ENCODE measurements around the gene CCT4. TPM values are rescaled to one million over a fixed set of nuclear protein-coding genes. Genes with fewer than 3 reads are reported as not detected.

The CCT4 gene
- total RNA-seq, 6 experiments from 2014 or later, result 200 to 250 (median 220) TPM

- no peak overlapping the region for H3K27ac Mint-ChIP-seq
- H3K4me1 Mint-ChIP-seq (ENCODE audit: low read depth), result peaks cover 9% of the 10 kb centered on the region; the same call in 1 of the 2 replicates
- H3K27me3 Mint-ChIP-seq (ENCODE audit: insufficient read depth), result no peaks in the 10 kb centered on the region
- peak; percentile 18 for DNase-seq
- no peak overlapping the region for H3K4me3 Mint-ChIP-seq
- no peak for TF ChIP-seq CTCF (IDR thresholded peaks at IDR 0.05)
- no peaks in the 10 kb centered on the region for H3K36me3 Mint-ChIP-seq (ENCODE audit: low read depth)
- H3K9me3 Mint-ChIP-seq, result no peaks in the 10 kb centered on the region
Measured at GRCh38 chr2:61834893-61835292, 53.6 kb downstream of the CCT4 start.

DNA sequence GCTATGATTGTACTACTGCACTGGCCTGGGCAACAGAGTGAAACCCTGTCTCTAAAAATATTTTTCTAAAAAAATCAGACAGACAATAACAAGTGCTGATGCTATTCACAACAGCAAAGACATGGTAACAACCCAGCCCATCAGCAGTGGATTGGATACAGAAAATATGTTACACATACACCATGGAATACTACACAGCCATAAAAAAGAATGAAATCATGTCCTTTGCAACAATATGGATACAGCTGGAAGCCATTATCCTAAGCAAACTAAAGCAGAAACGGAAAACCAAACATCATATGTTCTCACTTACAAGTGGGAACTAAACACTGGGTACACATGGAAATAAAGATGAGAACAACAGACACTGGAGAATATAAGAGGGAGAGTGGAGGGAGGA, 54.5 kb downstream of the CCT4 start:
- Mint-ChIP-seq H3K9me3 (no peaks in the 10 kb centered on the region), H3K4me1 (ENCODE audit: low read depth) (peaks cover 9% of the 10 kb centered on the region; the same call in 1 of the 2 replicates), H3K36me3 (ENCODE audit: low read depth) (no peaks in the 10 kb centered on the region), H3K27ac (no peak overlapping the region), H3K4me3 (no peak overlapping the region), H3K27me3 (ENCODE audit: insufficient read depth) (no peaks in the 10 kb centered on the region)
- no peak for TF ChIP-seq CTCF (IDR thresholded peaks at IDR 0.05)
- DNase-seq, result no peak

DNA sequence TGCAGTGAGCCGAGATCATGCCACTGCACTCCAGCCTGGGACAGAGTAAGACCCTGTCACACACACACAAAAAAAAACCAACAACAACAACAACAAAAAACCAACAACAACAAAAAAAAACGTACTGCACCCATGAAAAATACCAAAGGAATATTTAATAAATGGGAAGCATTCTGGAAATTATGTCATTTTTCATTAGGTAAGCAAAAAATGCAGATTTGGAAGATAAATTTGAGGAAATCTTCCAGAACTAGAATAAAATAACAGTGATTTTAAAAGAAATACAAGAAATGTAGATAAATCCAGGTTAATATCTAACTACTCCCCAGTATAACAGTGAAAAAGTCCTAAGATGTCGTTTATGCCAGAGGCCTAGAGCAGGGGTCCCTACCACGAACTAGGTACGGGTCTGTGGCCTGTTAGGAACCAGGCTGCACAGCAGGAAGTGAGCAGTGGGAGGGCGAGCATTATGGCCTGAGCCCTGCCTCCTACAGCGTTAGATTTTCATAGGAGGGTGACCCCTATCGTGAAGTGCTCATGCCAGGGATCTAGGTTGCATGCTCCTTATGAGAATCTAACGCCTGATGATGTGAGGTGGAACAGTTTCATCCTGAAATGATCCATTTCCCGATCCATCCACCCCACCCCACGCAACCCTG, 56.1 kb downstream of the CCT4 start:
- peaks cover 9% of the 10 kb centered on the region; the same call in 1 of the 2 replicates for H3K4me1 Mint-ChIP-seq (ENCODE audit: low read depth)
- no peaks in the 10 kb centered on the region for H3K9me3 Mint-ChIP-seq
- no peaks in the 10 kb centered on the region for H3K36me3 Mint-ChIP-seq (ENCODE audit: low read depth)
- H3K4me3 Mint-ChIP-seq, result no peak overlapping the region
- DNase-seq, result no peak
- H3K27me3 Mint-ChIP-seq (ENCODE audit: insufficient read depth), result no peaks in the 10 kb centered on the region
- TF ChIP-seq CTCF (IDR thresholded peaks at IDR 0.05), result no peak
- H3K27ac Mint-ChIP-seq, result no peak overlapping the region

- H3K4me1 Mint-ChIP-seq (ENCODE audit: low read depth), result no peaks in the 10 kb centered on the region
- peaks cover under 1% of the 10 kb centered on the region for H3K27me3 Mint-ChIP-seq (ENCODE audit: insufficient read depth)
- H3K4me3 Mint-ChIP-seq, result no peak overlapping the region
- no peak overlapping the region for H3K27ac Mint-ChIP-seq
- no peak for DNase-seq
- H3K9me3 Mint-ChIP-seq, result no peaks in the 10 kb centered on the region
- TF ChIP-seq CTCF (IDR thresholded peaks at IDR 0.05), result no peak
- H3K36me3 Mint-ChIP-seq (ENCODE audit: low read depth), result no peaks in the 10 kb centered on the region
Measured at GRCh38 chr2:61822255-61822654, 66.2 kb downstream of the CCT4 start.

Other genes with a start within 250 kb of the CCT4 start
- 1 to 10 TPM; 1.2 to 2.2 (median 1.7) TPM for gene FAM161A, start 34.6 kb downstream of the CCT4 start, total RNA-seq (2021; fragmentation: NEBNext Ultra II Directional; extraction: Animal tissue kit (Norgen Biotek cat#: 25700))
- 10 to 100 TPM; 41.1 to 53.6 (median 48.3) TPM for gene COMMD1, start 17.0 kb upstream of the CCT4 start, total RNA-seq (2021; fragmentation: NEBNext Ultra II Directional; extraction: Animal tissue kit (Norgen Biotek cat#: 25700))